ENCODE results near the gene CRB3. TPM values are rescaled to one million over a fixed set of nuclear protein-coding genes. Genes with fewer than 3 reads are reported as not detected.

CRB3 gene
- total and polyA plus RNA-seq, 9 donors, result 0.11 to 2.0 (median 0.51) TPM; not detected in 4

GRCh38 chr19:6467384-6467783 lies 3.3 kb downstream of the CRB3 start:
- H3K4me1 ChIP-seq (ENCODE audit: control insufficient read depth, insufficient read depth, low read length), result peaks cover 4% of the 10 kb centered on the region
- no peaks in the 10 kb centered on the region for H3K36me3 ChIP-seq (ENCODE audit: control insufficient read depth, insufficient read depth, low read length)
- WGBS (ENCODE audit: insufficient coverage), result 46% methylated on average over 3 of the region's 8 CpGs
- H3K27ac ChIP-seq (ENCODE audit: low read length), result no peak overlapping the region
- H3K4me3 ChIP-seq (ENCODE audit: low read length), result no peak overlapping the region
- H3K9me3 ChIP-seq (replicated peaks; ENCODE audit: control insufficient read depth, low read depth, low read length), result no peaks in the 10 kb centered on the region
- no peak for DNase-seq
- H3K27me3 ChIP-seq (ENCODE audit: control insufficient read depth, insufficient read depth, low read length), result peaks cover 50% of the 10 kb centered on the region

- Histone ChIP-seq H3K4me1 (ENCODE audit: control insufficient read depth, insufficient read depth, low read length) (no peaks in the 10 kb centered on the region), H3K27me3 (ENCODE audit: control insufficient read depth, insufficient read depth, low read length) (peaks cover 30% of the 10 kb centered on the region), H3K9me3 (replicated peaks; ENCODE audit: control insufficient read depth, low read depth, low read length) (no peaks in the 10 kb centered on the region), H3K27ac (ENCODE audit: low read length) (no peak overlapping the region), H3K36me3 (ENCODE audit: control insufficient read depth, insufficient read depth, low read length) (no peaks in the 10 kb centered on the region), H3K4me3 (ENCODE audit: low read length) (no peak overlapping the region)
- DNase-seq, result no peak
- no CpG with 5 or more reads among the region's 8 CpGs for WGBS (ENCODE audit: insufficient coverage)
Measured at GRCh38 chr19:6470173-6470572, 6.1 kb downstream of the CRB3 start.

GRCh38 chr19:6471076-6471475 lies 7.0 kb downstream of the CRB3 start:
- Histone ChIP-seq H3K27ac (ENCODE audit: low read length) (no peak overlapping the region), H3K4me3 (ENCODE audit: low read length) (no peak overlapping the region), H3K36me3 (ENCODE audit: control insufficient read depth, insufficient read depth, low read length) (no peaks in the 10 kb centered on the region), H3K27me3 (ENCODE audit: control insufficient read depth, insufficient read depth, low read length) (peaks cover 33% of the 10 kb centered on the region), H3K9me3 (replicated peaks; ENCODE audit: control insufficient read depth, low read depth, low read length) (no peaks in the 10 kb centered on the region), H3K4me1 (ENCODE audit: control insufficient read depth, insufficient read depth, low read length) (peaks cover 7% of the 10 kb centered on the region)
- DNase-seq, result no peak
- 84% methylated on average over 6 of the region's 14 CpGs for WGBS (ENCODE audit: insufficient coverage)

GRCh38 chr19:6472713-6473112 lies 8.6 kb downstream of the CRB3 start:
- Histone ChIP-seq H3K36me3 (ENCODE audit: control insufficient read depth, insufficient read depth, low read length) (no peaks in the 10 kb centered on the region), H3K27ac (ENCODE audit: low read length) (no peak overlapping the region), H3K27me3 (ENCODE audit: control insufficient read depth, insufficient read depth, low read length) (peaks cover 35% of the 10 kb centered on the region), H3K9me3 (replicated peaks; ENCODE audit: control insufficient read depth, low read depth, low read length) (no peaks in the 10 kb centered on the region), H3K4me1 (ENCODE audit: control insufficient read depth, insufficient read depth, low read length) (peaks cover 17% of the 10 kb centered on the region), H3K4me3 (ENCODE audit: low read length) (no peak overlapping the region)
- no peak for DNase-seq
- WGBS (ENCODE audit: insufficient coverage), result 78% methylated on average over 3 of the region's 4 CpGs

- H3K27ac ChIP-seq (ENCODE audit: low read length), result no peak overlapping the region
- no peak for DNase-seq
- peaks cover 30% of the 10 kb centered on the region for H3K27me3 ChIP-seq (ENCODE audit: control insufficient read depth, insufficient read depth, low read length)
- H3K4me1 ChIP-seq (ENCODE audit: control insufficient read depth, insufficient read depth, low read length), result peaks cover 17% of the 10 kb centered on the region
- H3K36me3 ChIP-seq (ENCODE audit: control insufficient read depth, insufficient read depth, low read length), result no peaks in the 10 kb centered on the region
- no peak overlapping the region for H3K4me3 ChIP-seq (ENCODE audit: low read length)
- H3K9me3 ChIP-seq (replicated peaks; ENCODE audit: control insufficient read depth, low read depth, low read length), result no peaks in the 10 kb centered on the region
- no CpG with 5 or more reads among the region's 9 CpGs for WGBS (ENCODE audit: insufficient coverage)
Measured at GRCh38 chr19:6473647-6474046, 9.6 kb downstream of the CRB3 start.

GRCh38 chr19:6475321-6476108 lies 11.4 kb downstream of the CRB3 start:
- Histone ChIP-seq H3K36me3 (ENCODE audit: control insufficient read depth, insufficient read depth, low read length) (no peaks in the 10 kb centered on the region), H3K27me3 (ENCODE audit: control insufficient read depth, insufficient read depth, low read length) (peaks cover 40% of the 10 kb centered on the region), H3K27ac (ENCODE audit: low read length) (no peak overlapping the region), H3K9me3 (replicated peaks; ENCODE audit: control insufficient read depth, low read depth, low read length) (no peaks in the 10 kb centered on the region), H3K4me1 (ENCODE audit: control insufficient read depth, insufficient read depth, low read length) (peaks cover 17% of the 10 kb centered on the region), H3K4me3 (ENCODE audit: low read length) (no peak overlapping the region)
- WGBS (ENCODE audit: insufficient coverage), result 7% methylated on average over 37 of the region's 52 CpGs
- no peak for DNase-seq

- Histone ChIP-seq H3K36me3 (ENCODE audit: control insufficient read depth, insufficient read depth, low read length) (no peaks in the 10 kb centered on the region), H3K27me3 (ENCODE audit: control insufficient read depth, insufficient read depth, low read length) (peaks cover 40% of the 10 kb centered on the region), H3K27ac (ENCODE audit: low read length) (no peak overlapping the region), H3K9me3 (replicated peaks; ENCODE audit: control insufficient read depth, low read depth, low read length) (no peaks in the 10 kb centered on the region), H3K4me1 (ENCODE audit: control insufficient read depth, insufficient read depth, low read length) (peaks cover 17% of the 10 kb centered on the region), H3K4me3 (ENCODE audit: low read length) (no peak overlapping the region)
- 4% methylated on average over 29 of the region's 33 CpGs for WGBS (ENCODE audit: insufficient coverage)
- peak; percentile 37 for DNase-seq
Measured at GRCh38 chr19:6476155-6476895, 12.3 kb downstream of the CRB3 start.

- Histone ChIP-seq H3K4me3 (ENCODE audit: low read length) (no peak overlapping the region), H3K27ac (ENCODE audit: low read length) (no peak overlapping the region)
Measured at GRCh38 chr19:6476896-6477431, 12.9 kb downstream of the CRB3 start.

GRCh38 chr19:6478815-6479214 lies 14.7 kb downstream of the CRB3 start:
- Histone ChIP-seq H3K27ac (ENCODE audit: low read length) (no peak overlapping the region), H3K27me3 (ENCODE audit: control insufficient read depth, insufficient read depth, low read length) (peaks cover 38% of the 10 kb centered on the region), H3K4me3 (ENCODE audit: low read length) (no peak overlapping the region), H3K9me3 (replicated peaks; ENCODE audit: control insufficient read depth, low read depth, low read length) (no peaks in the 10 kb centered on the region), H3K4me1 (ENCODE audit: control insufficient read depth, insufficient read depth, low read length) (peaks cover 19% of the 10 kb centered on the region), H3K36me3 (ENCODE audit: control insufficient read depth, insufficient read depth, low read length) (no peaks in the 10 kb centered on the region)
- 91% methylated on average over 8 of the region's 13 CpGs for WGBS (ENCODE audit: insufficient coverage)
- no peak for DNase-seq

More at GRCh38 chr19:6476896-6477431, 12.9 kb downstream of the CRB3 start:
- no peaks in the 10 kb centered on the region for H3K36me3 ChIP-seq (ENCODE audit: control insufficient read depth, insufficient read depth, low read length)
- peaks cover 19% of the 10 kb centered on the region for H3K4me1 ChIP-seq (ENCODE audit: control insufficient read depth, insufficient read depth, low read length)
- H3K27me3 ChIP-seq (ENCODE audit: control insufficient read depth, insufficient read depth, low read length), result peaks cover 40% of the 10 kb centered on the region
- no peak for DNase-seq
- no peaks in the 10 kb centered on the region for H3K9me3 ChIP-seq (replicated peaks; ENCODE audit: control insufficient read depth, low read depth, low read length)
- 16% methylated on average over 17 of the region's 29 CpGs for WGBS (ENCODE audit: insufficient coverage)

GRCh38 chr19:6479836-6480398 lies 15.8 kb downstream of the CRB3 start:
- Histone ChIP-seq H3K36me3 (ENCODE audit: control insufficient read depth, insufficient read depth, low read length) (no peaks in the 10 kb centered on the region), H3K9me3 (replicated peaks; ENCODE audit: control insufficient read depth, low read depth, low read length) (no peaks in the 10 kb centered on the region), H3K27ac (ENCODE audit: low read length) (no peak overlapping the region), H3K27me3 (ENCODE audit: control insufficient read depth, insufficient read depth, low read length) (peaks cover 36% of the 10 kb centered on the region), H3K4me1 (ENCODE audit: control insufficient read depth, insufficient read depth, low read length) (peaks cover 19% of the 10 kb centered on the region), H3K4me3 (ENCODE audit: low read length) (no peak overlapping the region)
- DNase-seq, result no peak
- 85% methylated on average over 2 of the region's 7 CpGs for WGBS (ENCODE audit: insufficient coverage)

Measured in muscle of leg (tissue), 11 donors.